GM18868 (cell line): ENCODE data around the gene MAGEA11.
"Not testable (repeated sequence)": the region's sequence is repeated elsewhere in the genome, so short reads cannot be mapped to it uniquely, and the experiment has no call there.

Experiments used
- ATAC-seq: cut with Tn5 transposase; IDR thresholded peaks from one replicate; pipeline ENCODE4 v1.9.1; 2021; ENCODE audit warnings: mild to moderate bottlenecking, moderate library complexity; ENCODE audit not compliant: unreplicated experiment

The MAGEA11 gene, protein sequence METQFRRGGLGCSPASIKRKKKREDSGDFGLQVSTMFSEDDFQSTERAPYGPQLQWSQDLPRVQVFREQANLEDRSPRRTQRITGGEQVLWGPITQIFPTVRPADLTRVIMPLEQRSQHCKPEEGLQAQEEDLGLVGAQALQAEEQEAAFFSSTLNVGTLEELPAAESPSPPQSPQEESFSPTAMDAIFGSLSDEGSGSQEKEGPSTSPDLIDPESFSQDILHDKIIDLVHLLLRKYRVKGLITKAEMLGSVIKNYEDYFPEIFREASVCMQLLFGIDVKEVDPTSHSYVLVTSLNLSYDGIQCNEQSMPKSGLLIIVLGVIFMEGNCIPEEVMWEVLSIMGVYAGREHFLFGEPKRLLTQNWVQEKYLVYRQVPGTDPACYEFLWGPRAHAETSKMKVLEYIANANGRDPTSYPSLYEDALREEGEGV

DNA sequence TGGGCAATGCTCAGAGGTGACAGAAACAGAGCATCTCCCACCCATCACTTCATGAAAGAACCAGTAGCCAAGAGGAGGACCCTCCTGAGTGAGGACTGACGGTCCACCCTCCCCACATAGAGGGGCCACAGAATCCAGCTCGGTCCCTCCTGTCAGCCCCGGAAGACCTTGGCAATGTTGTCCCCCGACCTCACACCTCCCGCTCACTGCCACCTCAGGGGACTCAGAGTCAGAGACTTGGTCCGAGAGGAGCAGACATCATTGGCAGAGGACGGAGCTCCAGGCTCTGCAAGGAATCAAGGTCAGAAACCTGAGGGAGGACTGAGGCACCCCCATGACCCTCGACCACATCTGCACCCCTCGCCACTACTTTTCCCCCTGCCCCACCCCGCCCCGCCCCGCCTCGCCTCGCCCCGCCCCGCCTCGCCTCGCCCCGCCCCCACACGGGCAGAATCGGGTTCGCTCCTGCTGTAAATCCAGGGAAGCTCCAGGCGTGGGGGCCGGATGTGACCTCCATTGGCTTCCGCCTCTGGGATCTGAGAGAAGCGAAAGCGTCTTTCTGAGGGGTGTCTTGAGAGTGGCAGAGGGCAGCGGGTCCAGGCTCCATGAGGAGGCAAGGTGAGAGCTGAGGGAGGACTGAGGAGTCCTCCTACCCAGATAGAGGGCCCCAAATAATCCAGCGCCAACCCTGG, at the start of gene MAGEA11:
TSS of gene MAGEA11 (plus strand) at position 516 of the 692 bp plus-strand sequence. CDS start 1,100 bp downstream, outside the sequence.
- no peak for ATAC-seq

DNA sequence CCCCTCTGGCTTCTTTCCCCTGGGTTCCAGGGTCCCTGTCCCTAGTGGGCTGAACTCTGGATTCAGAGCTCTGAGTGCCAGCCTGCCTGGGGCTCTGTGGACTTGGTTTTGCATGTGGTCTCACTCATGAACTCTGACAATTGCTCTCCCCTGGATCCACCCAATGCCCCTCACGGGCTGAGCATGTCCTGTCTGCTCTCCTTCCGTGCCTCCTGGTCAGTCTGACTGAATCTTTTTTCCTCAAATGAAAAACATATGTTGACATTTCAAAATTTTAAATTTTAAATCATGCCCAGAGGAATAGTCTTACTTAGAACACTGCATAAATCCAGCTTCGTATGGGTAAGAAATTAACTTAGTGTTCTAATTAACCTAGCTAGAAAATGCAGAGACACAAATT, 36.8 kb upstream of the MAGEA11 start:
- not testable (repeated sequence) for ATAC-seq

DNA sequence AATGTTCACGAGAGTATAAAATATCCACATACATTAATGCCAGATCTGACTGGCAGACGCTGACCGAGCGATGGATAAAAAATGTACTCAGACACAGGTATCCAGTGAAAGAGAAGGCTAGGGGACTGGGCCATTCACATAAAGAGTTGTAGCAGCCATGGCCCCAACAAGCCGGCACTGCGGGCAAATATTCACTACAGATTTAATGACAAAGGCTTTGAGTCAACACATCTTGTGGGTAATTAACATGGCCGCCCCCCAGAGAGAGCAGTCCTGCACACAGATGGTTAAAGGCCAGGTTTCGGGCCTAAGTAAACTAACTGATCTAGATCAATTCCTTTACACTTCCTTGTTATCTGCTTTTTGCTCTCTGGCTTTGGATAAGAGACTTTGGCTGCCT, 36.3 kb upstream of the MAGEA11 start:
- not testable (repeated sequence) for ATAC-seq

DNA sequence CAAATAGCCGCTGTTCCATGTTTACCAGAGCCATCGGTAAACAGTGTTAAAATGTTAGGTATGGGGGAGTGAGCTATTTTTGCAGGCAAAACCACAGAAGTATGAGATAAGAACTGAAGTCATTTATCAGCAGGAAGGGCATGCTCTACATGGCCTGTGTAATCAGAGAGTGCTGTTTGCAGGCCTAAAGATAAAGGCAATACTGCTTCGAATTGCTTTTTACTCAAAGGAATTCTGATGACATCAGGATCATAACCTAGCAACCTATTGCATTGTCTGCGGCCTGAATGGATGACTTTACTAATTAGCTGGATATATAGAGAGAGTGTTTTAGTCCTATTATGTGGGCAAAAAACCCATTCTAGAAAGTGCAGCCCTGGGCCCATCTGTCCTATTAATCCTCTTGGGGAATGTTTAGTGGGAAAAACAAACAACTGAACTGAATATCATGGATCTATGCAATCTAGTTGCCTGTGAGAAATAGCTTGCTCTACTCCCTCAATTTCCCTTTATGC, 32.6 kb upstream of the MAGEA11 start:
- not testable (repeated sequence) for ATAC-seq

DNA sequence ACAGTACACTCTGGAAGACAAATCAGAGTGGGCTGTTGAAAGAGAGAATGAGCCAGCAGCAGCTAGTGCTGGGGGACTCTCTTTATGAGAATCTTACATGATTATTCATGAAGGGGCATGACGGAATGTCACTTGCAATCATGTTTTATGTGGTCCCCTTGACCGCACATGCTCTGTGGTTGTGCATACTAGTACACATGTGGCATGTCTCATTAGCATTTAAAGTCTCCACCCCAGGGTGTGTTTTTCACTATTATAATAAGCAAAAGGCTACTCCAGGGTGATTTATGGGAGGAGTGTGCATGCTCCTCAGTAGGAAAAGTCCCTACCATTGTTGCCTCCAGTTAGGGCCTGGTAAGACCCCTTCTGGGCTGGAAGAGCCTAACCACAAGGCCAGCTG, 30.7 kb upstream of the MAGEA11 start:
- ATAC-seq = no peak

DNA sequence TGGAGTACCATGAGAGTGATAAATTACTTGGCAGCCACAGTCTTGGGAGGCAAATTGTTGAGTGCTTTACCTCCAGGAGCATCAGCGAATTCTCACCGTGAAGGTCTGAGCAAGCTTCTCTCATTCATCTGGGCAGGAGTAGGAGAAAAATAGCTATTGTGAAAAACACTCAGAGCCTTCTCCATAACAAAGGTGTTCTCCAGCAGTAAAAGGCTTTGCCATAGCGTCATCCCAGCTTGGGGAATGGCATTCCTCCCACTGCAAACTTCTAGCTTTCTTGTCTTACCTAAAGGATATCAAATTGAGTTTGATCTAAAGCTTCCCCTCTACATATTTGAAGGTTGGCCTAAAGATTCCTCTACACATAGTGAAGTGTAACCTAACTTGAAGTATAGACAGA, 29.8 kb upstream of the MAGEA11 start:
- no peak for ATAC-seq

DNA sequence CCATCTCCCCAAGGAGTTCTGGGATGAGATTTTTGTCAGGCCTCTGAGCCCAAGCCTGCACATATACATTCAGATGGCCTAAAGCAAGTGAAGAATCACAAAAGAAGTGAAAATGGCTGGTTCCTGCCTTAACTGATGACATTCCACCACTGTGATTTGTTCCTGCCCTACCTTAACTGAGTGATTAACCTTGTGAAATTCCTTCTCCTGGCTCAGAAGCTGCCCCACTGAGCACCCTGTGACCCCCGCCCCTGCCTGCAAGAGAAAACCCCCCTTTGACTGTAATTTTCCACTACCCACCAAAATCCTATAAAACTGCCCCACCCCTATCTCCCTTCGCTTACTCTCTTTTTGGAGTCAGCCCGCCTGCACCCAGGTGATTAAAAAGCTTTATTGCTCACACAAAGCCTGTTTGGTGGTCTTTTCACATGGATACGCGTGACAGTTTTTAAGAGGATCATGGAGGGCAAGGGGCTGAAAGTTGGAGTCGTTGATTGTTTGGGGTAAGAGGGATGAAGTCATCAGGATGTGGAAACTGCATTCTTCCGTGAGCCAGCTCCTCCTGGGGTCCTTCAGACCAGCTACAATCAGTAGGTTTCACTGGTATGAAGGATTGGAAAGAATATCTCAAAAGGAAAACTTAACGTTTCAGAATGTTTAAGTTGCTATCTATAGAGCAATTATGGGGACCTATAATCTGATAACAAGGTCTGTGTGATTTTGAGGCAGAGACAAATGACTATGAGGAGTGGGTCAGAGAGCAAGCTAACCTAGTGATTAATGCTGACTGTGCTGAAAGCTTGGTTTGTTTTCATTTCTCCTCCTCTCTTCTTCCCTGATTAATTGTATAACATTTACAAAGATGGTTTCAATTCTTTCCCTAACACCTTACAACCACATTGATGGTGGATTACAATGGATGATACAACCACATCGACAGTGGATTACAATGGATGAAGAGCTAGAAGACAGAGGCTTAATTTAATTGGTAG, 28.6 kb upstream of the MAGEA11 start:
- no peak for ATAC-seq

DNA sequence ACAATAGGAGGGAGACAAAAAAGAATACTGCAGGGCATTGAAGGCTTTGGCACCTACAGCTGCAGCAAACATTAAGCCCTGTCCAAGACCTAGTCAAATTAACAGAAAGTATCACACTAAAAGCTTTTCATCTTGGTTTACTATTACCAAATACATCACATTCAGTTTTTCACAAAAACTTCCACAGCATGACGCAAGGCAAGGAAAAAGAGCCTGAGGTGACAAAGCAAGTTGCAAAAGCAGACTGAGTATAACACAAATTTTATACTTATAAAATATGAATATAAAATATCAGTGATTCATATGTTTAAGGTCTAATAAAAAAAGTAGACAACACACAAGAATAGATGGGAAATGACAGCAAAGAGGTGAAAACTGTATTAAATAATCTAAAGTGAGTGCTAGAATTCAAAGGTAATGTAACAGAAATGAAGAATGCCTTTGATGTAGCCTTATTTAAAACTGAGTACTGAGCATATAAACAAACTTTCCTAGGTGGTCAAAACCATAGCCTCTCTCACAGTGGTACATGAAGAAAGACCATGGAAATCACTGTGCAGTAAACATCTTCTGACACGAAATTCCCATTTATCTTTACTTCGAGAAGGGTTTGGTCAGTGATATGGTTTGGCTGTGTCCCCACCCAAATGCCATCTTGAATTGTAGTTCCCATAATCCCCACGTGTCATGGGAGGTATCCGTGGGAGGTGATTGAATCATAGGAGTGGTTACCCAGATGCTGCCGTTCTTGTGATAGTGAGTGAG, 27.7 kb upstream of the MAGEA11 start:
- no peak for ATAC-seq

DNA sequence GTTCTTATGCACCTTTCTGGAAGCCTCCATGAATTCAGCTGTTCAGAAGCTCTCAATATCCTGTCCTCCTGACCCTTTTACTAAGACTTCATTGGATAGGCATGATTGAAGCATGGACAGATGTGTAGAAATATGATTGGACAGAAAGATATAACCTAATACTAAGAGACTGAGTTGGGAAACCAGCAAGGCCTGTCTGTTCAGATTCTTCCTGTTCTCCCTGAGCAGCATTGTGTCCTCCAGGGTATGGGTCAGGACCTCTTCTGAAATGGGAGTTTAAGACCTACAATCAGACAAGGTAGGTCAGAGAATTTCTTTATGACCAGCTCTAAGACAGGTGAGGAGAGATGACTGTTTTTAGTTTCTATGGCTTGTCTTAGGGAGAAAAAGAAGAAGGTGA, 23.9 kb upstream of the MAGEA11 start:
- no peak for ATAC-seq

DNA sequence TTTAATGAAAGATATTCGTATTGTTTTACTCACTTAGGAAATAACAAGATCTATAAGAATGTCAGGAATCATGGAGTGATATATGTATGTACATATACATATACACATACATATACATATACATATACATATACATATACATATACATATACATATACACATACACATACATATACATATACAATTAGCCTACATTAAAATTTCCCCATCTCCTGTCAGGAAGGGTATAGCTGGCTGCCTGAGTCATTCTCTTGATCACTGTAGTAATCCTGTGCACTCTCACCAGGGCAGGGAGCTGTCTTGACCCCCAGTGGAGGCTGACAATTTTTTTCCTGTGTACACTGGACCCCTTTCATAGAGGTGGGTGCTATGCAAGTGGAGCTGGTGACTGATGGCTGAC, 23.3 kb upstream of the MAGEA11 start:
- ATAC-seq = no peak

DNA sequence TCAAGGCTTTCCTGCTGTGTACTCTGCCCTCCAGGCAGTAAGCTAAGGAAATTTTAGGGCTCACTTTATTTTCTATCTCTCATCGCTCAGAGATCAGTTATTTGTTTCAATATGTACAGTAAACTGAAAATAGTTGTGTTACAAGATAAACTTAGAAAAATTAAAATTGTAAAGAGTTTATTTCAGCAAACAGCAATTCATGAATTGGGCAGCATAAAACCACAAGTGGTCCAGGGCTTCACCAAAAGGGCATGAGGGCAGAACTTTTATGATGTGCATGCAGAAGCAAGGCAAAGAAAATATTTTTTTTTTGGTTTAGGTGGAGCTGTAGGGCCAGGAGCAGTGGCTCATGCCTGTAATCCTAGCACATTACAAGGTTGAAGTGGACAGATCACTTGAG, 20.1 kb upstream of the MAGEA11 start:
- ATAC-seq = no peak

DNA sequence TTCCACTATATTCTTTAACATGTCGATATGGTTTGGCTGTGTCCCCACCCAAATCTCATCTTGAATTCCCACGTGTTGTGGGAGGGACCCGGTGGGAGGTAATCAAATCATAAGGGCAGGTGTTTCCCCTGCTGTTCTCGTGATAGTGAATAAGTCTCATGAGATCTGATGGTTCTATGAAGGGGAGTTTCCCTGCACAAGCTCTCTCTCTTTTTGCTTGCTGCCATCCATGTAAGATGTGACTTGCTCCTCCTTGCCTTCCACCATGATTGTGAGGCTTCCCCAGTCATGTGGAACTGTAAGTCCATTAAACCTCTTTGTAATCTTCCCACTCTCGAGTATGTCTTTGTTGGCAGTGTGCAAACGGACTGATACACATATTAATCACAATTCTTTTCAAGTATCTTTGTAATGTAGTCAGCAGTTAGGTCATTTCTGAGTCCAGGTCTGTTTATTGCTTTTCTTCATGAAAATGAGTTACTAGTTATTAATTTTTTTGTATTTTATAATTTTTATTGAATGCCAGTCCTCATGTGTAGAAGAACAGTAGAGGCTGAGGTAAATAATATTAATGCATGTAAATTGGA, 19.1 kb upstream of the MAGEA11 start:
- not testable (repeated sequence) for ATAC-seq

DNA sequence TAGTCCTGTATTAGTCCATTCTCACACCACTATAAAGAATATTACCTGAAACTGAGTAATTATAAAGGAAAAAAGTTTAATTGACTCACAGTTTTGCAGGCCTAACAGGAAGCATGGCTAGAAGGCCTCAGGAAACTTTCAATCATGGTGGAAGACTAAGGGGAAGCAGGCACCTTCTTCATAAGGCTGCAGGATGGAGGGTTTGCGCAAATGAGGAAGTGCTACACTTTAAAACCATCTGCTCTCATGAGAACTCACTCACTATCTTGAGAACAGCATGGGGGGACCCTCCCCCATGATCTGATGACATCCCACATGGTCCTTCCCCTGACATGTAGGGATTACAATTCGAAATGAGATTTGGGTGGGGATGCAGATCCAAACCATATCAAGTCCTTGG, 12.1 kb upstream of the MAGEA11 start:
- no peak for ATAC-seq

DNA sequence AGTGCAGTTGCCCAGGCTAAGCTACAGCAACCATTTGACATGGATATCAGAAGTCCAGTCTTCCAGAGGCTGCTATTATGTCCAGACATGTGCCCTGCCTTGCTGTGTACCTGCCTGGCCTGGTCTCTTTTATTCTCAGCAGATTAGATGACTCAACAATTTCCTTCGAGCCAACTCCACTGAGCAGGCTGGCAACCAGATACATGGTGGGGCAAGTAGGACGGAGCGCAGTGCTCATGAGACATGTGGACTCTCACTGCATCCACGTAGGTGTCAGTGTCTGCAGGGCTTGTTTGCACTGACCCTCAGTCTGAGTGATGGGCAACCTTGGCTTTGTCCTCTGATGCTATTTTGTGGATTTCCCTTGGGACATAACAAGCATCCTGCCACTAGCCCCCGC, 7.2 kb upstream of the MAGEA11 start:
- no peak for ATAC-seq

DNA sequence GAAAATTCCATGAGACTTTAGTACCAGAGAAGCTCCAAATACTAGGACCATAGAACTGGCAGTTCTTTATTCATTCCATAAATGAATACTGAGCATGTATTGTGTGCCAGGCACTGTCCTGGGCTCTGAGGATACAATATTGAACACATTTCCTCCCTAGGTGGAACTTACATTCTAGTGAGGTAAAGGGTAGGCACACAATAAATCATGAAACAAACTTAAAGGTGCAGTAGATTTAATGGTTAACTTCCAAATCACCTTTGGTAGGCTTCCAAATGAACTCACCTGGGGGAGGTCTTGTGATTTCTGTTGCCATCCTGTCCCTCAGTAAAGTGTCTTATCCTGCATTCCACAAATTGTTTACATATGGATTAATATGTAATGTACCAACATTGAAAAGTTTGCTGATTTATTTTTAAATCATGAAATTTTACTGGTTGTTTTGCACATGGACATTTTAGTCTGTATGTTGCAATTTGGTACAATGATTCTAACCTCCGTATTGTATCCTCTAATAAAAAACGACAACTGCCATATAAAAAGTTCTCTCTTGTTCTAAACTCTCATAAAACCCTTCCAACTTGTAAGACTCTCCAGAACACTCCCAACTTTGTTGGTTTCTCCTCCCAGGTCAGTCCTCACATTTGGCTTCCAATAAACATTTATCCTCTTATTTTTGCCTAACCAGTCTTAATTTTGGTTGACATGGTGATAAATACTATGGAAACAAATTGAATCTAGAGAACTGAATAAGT, 4.5 kb upstream of the MAGEA11 start:
- no peak for ATAC-seq

DNA sequence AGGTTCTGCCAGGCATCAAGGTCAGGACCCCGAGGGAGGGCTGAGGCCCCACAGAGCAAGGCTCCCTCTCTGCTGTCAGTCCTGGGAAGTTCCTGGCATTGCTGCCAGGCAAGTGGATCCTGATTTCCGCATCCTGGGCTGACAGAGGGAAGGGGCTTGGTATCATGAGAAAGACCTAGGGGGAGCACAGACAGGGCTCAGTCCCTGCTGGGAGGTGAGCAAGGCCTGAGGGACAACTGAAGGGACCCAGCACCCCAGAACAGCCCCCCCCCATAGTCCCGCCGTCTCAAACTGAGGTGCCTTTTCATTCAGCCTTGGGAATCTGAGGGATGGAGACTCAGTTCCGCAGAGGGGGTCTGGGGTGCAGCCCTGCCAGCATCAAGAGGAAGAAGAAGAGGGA, 971 bp downstream of the MAGEA11 start:
- no peak for ATAC-seq

DNA sequence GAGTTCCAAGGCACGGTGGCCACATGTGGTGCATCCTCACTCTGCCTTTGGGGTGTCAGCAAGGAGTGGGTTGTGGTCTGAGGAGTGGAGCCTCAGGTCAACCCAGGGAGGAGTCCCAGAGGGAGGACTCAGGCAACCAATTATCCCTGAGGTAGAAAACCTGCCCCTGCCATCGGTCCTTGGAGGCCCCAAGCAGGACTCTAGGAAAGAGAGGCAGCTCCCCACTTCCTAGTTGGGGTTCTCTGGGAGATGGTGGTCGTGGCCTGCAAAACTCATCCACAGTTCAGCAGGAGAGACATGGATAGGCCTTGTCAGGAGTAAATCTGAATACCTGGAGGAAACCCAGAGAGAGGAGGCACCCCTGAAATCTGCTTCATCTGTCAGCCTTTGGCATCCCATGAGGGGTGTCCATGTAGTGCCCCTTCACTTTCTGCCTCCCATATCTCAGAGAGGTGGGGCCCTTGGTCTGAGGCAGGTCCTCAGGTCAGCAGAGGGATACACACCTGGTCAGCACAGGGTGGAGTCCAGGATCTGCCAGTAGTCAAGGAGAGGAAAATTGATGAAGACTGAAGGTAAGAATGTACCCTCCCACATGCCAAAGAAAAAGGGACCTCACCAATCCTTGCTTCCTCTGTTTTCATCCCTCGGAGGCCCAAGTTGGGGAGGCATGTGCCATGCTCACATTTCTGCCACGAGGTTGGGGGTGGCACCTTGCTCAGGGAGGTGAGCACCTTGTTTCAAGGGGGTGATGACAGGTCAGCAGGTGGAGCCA, 1.6 kb downstream of the MAGEA11 start:
- no peak for ATAC-seq

DNA sequence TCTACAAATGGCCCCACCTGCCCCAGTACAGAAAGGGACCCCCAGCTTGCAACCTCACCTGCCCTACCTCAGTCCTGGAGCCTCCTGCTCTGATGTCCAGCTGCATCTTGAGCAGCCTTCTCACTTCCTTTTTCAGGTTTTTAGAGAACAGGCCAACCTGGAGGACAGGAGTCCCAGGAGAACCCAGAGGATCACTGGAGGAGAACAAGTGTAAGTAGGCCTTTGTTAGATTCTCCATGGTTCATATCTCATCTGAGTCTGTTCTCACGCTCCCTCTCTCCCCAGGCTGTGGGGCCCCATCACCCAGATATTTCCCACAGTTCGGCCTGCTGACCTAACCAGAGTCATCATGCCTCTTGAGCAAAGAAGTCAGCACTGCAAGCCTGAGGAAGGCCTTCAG, 3.6 kb downstream of the MAGEA11 start:
- peak; percentile 89 for ATAC-seq
